Uterus (tissue), 2 donors: Measurements from ENCODE around the gene RAD51D.

Experiments
- POLR2A ChIP-seq, 2 donors: fragments of 450-650 bp; IDR thresholded peaks; one replicate each; pipeline ENCODE4 v1.6.1; 2016; ENCODE audit warnings: antibody characterized with exemption in 2 of 2, mild to moderate bottlenecking in 1 of 2, moderate library complexity in 1 of 2
- TF ChIP-seq, protein P1 (sequence below), 4 experiments: fragments of 200-600 bp in 2 of 4; fragments of 450-650 bp in 2 of 4; sonication (generic) in 2 of 4; IDR thresholded peaks; one replicate each; pipeline ENCODE4 v1.5.1; 2016 to 2019; ENCODE audit warnings: antibody characterized with exemption in 4 of 4, mild to moderate bottlenecking in 2 of 4, moderate library complexity in 1 of 4

DNA sequence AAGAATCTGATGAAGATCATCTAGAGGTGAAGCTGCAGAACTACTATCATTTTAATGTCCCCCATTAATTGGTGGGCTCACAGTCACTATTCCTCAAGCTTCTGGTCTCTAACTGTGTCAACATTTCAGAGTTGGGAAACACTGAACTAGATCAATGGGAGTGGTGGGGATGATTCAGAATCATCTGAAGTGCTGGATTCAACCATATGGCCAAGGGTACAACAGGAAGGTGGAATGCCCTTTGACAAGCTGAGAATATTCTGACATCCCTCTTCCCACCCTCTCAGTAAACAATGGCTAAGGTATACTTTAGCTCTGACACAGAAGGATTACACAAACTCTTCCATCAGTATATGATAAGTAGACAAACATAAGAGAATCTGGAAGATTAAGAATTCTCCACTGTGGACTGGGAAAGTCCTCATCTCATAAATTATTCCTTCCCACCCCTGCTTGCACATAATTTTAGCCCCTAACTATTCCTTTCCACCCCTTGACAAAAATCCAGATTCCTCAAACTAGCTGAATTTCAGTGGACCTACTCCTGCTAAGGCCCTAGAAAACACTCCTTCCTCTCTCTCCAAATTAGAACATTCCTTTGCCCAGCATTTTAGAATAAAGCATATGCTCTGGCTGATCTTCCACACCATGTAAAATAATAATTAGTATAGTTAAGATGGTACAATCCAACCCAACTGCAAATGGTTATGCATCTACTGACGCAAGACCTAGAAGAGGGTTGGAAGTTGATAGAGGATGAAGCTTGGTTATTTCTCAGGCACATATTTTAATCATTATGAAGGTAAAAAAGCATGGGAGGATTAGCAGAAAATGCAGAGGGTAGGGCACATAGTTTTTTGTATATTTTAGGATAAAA, 39.9 kb downstream of the RAD51D start:
- no peak for TF ChIP-seq POLR2A (IDR thresholded peaks at IDR 0.05)
- TF ChIP-seq, protein P1, sequence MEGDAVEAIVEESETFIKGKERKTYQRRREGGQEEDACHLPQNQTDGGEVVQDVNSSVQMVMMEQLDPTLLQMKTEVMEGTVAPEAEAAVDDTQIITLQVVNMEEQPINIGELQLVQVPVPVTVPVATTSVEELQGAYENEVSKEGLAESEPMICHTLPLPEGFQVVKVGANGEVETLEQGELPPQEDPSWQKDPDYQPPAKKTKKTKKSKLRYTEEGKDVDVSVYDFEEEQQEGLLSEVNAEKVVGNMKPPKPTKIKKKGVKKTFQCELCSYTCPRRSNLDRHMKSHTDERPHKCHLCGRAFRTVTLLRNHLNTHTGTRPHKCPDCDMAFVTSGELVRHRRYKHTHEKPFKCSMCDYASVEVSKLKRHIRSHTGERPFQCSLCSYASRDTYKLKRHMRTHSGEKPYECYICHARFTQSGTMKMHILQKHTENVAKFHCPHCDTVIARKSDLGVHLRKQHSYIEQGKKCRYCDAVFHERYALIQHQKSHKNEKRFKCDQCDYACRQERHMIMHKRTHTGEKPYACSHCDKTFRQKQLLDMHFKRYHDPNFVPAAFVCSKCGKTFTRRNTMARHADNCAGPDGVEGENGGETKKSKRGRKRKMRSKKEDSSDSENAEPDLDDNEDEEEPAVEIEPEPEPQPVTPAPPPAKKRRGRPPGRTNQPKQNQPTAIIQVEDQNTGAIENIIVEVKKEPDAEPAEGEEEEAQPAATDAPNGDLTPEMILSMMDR (IDR thresholded peaks at IDR 0.05) = no peak
